Gastrocnemius medialis (tissue), 4 donors: Measurements from ENCODE around the gene GABRB3. TPM values are rescaled to one million over a fixed set of nuclear protein-coding genes. Genes with fewer than 3 reads are reported as not detected.

Experiments used
- ATAC-seq, 2 donors: fragments of 150-250 bp; one replicate each; pipeline ENCODE4 v1.9.1; 2016
- DNase-seq, 2 donors: peaks; one replicate each; pipeline ENCODE4 v3.0.0-alpha.2; 2019
- H3K27ac ChIP-seq, 4 donors: fragments of 200-600 bp; sonication (generic); 1 replicate in 1 of 4; 2 replicates in 3 of 4; pipeline ENCODE4 v1.5.1; 2016 to 2018; ENCODE audit warnings: mild to moderate bottlenecking in 2 of 4, moderate library complexity in 1 of 4
- H3K27me3 ChIP-seq, 3 donors: fragments of 200-600 bp; sonication (generic) in 2 of 3; 1 replicate in 1 of 3; 2 replicates in 2 of 3; pipeline versions ENCODE4 v1.5.1 to v1.6.0; 2016 to 2019; ENCODE audit warnings: mild to moderate bottlenecking in 1 of 3, moderate library complexity in 1 of 3
- H3K36me3 ChIP-seq, 2 donors: fragments of 200-600 bp; sonication (generic) in 1 of 2; one replicate each; pipeline ENCODE4 v1.5.1; 2017 to 2018
- H3K4me1 ChIP-seq, 2 donors: fragments of 200-600 bp; sonication (generic) in 1 of 2; one replicate each; pipeline ENCODE4 v1.5.1; 2016 to 2017; ENCODE audit warnings: mild to moderate bottlenecking in 2 of 2
- H3K4me3 ChIP-seq, 4 donors: fragments of 200-600 bp; sonication (generic) in 3 of 4; 1 replicate in 1 of 4; 2 replicates in 3 of 4; pipeline ENCODE4 v1.5.1; 2016 to 2019; ENCODE audit warnings: mild to moderate bottlenecking in 2 of 4
- H3K9me3 ChIP-seq, 3 donors: fragments of 200-600 bp; sonication (generic) in 2 of 3; 1 replicate in 1 of 3; 2 replicates in 2 of 3; pipeline ENCODE4 v1.5.1; 2016 to 2019
- POLR2A ChIP-seq, 2 donors: fragments of 450-650 bp; IDR thresholded peaks; one replicate each; pipeline ENCODE4 v1.6.1; 2017; ENCODE audit warnings: antibody characterized with exemption in 2 of 2, mild to moderate bottlenecking in 2 of 2, moderate library complexity in 2 of 2
- in situ Hi-C, 4 donors: fragments of 200-750 bp; cut with MboI; loops; one replicate each; pipeline versions ENCODE4 v1.15.0 to v1.8.0; 2017; ENCODE audit warnings: low sequenced_read_pairs in 4 of 4
- intact Hi-C: fragments of 100-400 bp; cut with DNase I; formaldehyde crosslinking; loops from one replicate; pipeline ENCODE4 v1.15.1; 2023; ENCODE audit warnings: low total_unique reads
- total RNA-seq, 4 donors: library from RNA; depleted of rRNA; stranded (reverse); fragments of >200 nt; gene quantifications; one replicate each; pipeline versions ENCODE4 v1.1.0 to v1.2.3, GENCODE V29; 2016
- TF ChIP-seq, protein P1 (sequence below), 5 experiments: fragments of 450-650 bp in 3 of 5; fragments of 200-600 bp in 2 of 5; sonication (generic) in 2 of 5; IDR thresholded peaks in 4 of 5; conservative IDR thresholded peaks in 1 of 5; 1 replicate in 4 of 5; 2 replicates in 1 of 5; pipeline ENCODE4 v1.5.1; 2016 to 2019; ENCODE audit warnings: antibody characterized with exemption in 5 of 5, mild to moderate bottlenecking in 3 of 5, moderate library complexity in 3 of 5

GABRB3 gene
- total RNA-seq, 4 donors from 2014 or later, result 0.23 to 0.91 (median 0.35) TPM

DNA sequence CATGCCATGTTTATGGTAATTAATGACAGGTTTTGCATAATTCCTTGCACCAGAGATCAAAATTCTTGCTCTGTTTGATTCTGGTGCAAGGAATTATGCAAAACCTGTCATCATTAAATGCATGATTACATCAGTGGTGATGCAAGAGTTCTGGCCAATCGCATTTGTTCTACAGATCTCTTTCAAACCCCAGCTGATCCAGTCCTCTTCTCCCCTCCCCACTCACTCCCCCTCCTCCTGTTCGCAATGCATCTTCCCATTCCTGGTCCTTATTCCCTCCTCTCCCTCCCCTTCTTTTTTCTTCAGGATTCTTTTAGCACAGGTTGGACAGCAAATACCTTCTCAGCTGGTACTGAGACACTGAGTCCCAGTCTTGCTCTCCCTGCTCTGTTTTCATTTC is 82.1 kb downstream of the GABRB3 start:
- Histone ChIP-seq H3K9me3 (no peaks in the 10 kb centered on the region), H3K4me1 (no peaks in the 10 kb centered on the region), H3K4me3 (no peak overlapping the region), H3K27me3 (no peaks in the 10 kb centered on the region), H3K36me3 (no peaks in the 10 kb centered on the region), H3K27ac (no peak overlapping the region)
- TF ChIP-seq, protein P1, sequence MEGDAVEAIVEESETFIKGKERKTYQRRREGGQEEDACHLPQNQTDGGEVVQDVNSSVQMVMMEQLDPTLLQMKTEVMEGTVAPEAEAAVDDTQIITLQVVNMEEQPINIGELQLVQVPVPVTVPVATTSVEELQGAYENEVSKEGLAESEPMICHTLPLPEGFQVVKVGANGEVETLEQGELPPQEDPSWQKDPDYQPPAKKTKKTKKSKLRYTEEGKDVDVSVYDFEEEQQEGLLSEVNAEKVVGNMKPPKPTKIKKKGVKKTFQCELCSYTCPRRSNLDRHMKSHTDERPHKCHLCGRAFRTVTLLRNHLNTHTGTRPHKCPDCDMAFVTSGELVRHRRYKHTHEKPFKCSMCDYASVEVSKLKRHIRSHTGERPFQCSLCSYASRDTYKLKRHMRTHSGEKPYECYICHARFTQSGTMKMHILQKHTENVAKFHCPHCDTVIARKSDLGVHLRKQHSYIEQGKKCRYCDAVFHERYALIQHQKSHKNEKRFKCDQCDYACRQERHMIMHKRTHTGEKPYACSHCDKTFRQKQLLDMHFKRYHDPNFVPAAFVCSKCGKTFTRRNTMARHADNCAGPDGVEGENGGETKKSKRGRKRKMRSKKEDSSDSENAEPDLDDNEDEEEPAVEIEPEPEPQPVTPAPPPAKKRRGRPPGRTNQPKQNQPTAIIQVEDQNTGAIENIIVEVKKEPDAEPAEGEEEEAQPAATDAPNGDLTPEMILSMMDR (IDR thresholded peaks at IDR 0.05 in 4 of 5, conservative IDR thresholded peaks at IDR 0.05 in 1 of 5), result no peak
- no peak for TF ChIP-seq POLR2A (IDR thresholded peaks at IDR 0.05)
- no peak for ATAC-seq
- in situ Hi-C loops (no loop called here), intact Hi-C loops (no loop called here)
- DNase-seq, result no peak

DNA sequence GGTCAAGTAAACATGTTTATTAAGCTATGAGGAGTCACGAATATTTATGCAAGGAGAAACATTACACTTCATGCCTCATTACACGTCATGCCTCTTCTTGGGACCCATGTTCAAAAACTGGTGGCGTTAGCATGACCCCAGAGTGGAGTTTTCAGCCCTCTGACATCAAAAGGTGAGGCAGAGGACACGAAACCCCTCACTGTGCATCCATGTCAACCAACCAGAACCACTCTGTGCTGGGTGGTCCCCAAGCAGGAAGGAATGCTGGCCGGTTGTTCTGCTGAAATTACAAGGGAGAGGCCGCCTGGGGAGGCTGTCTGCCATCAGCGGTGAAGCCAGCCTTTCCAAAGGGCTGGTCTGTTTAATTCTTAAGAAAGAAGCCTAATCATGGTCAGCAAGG is 83.4 kb downstream of the GABRB3 start:
- no peaks in the 10 kb centered on the region for H3K4me1 ChIP-seq
- no peak for DNase-seq
- no peak for ATAC-seq
- in situ Hi-C loops, result no loop called here
- no peak overlapping the region for H3K4me3 ChIP-seq
- TF ChIP-seq POLR2A (IDR thresholded peaks at IDR 0.05), result no peak
- TF ChIP-seq, protein P1 (IDR thresholded peaks at IDR 0.05 in 4 of 5, conservative IDR thresholded peaks at IDR 0.05 in 1 of 5), result no peak
- no peaks in the 10 kb centered on the region for H3K9me3 ChIP-seq
- H3K27ac ChIP-seq, result no peak overlapping the region
- intact Hi-C loops, result no loop called here
- H3K36me3 ChIP-seq, result no peaks in the 10 kb centered on the region
- no peaks in the 10 kb centered on the region for H3K27me3 ChIP-seq

GRCh38 chr15:26686547-26687187 is 86.2 kb downstream of the GABRB3 start:
- Histone ChIP-seq H3K27me3 (no peaks in the 10 kb centered on the region), H3K9me3 (no peaks in the 10 kb centered on the region), H3K36me3 (no peaks in the 10 kb centered on the region), H3K4me3 (no peak overlapping the region), H3K27ac (no peak overlapping the region), H3K4me1 (no peaks in the 10 kb centered on the region)
- intact Hi-C loops (no loop called here), in situ Hi-C loops (no loop called here)
- TF ChIP-seq, protein P1 (IDR thresholded peaks at IDR 0.05 in 4 of 5, conservative IDR thresholded peaks at IDR 0.05 in 1 of 5), result no peak
- DNase-seq (no peak), ATAC-seq (no peak)

DNA sequence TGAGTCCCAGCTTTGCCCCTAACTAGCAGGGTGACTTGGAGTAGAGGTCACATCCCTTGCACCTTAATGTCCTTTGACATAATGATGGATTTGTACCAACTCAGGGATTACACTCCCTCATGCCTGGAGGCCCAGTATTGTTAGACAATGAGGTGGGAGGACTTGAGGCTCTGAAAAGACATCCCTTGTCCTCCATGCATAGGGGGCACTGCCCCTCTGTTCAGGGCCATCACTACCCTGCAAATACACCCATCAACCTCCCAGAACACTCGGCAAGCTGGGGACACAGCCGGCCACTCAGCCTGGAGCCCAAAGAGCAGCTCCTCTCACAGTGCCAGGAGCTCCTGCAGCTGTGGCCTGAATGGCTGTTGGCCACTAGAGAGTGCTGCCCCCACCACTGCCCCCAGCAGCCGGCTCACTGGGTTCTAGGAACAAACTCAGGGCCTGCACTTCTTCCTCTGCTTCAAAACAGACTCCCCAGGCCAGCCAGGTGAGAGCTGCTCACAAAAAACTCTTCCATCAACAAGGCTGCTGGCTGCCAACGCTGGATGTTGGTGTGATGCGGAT is 90.2 kb downstream of the GABRB3 start:
- Histone ChIP-seq H3K27ac (no peak overlapping the region), H3K36me3 (no peaks in the 10 kb centered on the region), H3K4me1 (no peaks in the 10 kb centered on the region), H3K4me3 (no peak overlapping the region), H3K27me3 (no peaks in the 10 kb centered on the region), H3K9me3 (no peaks in the 10 kb centered on the region)
- intact Hi-C loops, result no loop called here
- TF ChIP-seq, protein P1 (IDR thresholded peaks at IDR 0.05 in 4 of 5, conservative IDR thresholded peaks at IDR 0.05 in 1 of 5), result no peak
- TF ChIP-seq POLR2A (IDR thresholded peaks at IDR 0.05), result no peak
- no peak for ATAC-seq
- no peak for DNase-seq
- in situ Hi-C loops, result no loop called here

DNA sequence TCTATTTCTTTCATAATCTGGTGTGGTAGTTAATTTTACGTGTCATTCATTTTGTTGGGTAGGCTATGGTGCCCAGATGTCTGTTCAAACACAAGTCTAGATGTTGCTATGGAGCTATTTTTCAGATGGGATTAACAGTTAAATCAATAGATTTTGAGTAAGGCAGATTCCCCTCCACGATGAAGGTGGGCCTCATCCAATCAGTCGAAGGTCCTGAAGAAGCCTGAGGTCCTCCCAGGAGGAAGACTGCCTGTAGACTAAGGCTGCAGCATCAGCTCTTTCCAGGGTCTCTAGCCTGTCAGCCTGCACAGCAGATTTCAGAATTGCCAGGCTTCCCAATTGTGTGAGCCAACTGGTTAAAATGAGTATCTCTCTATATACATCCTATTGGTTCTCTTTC is 92.9 kb downstream of the GABRB3 start:
- in situ Hi-C loops (no loop called here), intact Hi-C loops (no loop called here)
- no peaks in the 10 kb centered on the region for H3K4me1 ChIP-seq
- ATAC-seq (no peak), DNase-seq (no peak)
- TF ChIP-seq POLR2A (IDR thresholded peaks at IDR 0.05), result no peak
- TF ChIP-seq, protein P1 (IDR thresholded peaks at IDR 0.05 in 4 of 5, conservative IDR thresholded peaks at IDR 0.05 in 1 of 5), result no peak
- H3K27ac ChIP-seq, result no peak overlapping the region
- H3K4me3 ChIP-seq, result no peak overlapping the region
- H3K9me3 ChIP-seq, result no peaks in the 10 kb centered on the region
- H3K36me3 ChIP-seq, result no peaks in the 10 kb centered on the region
- H3K27me3 ChIP-seq, result no peaks in the 10 kb centered on the region
